H9 (cell line): ENCODE data around the gene FAM13A. TPM values are rescaled to one million over a fixed set of nuclear protein-coding genes. Genes with fewer than 3 reads are reported as not detected.

ENCODE experiments used
- DNase-seq: peaks from one replicate; pipeline ENCODE4 v3.0.0-alpha.2; 2017
- H2AFZ ChIP-seq: one replicate; pipeline ENCODE4 v1.6.1; 2013; ENCODE audit warnings: mild to moderate bottlenecking, low read length, control low read depth, moderate library complexity
- H2AK5ac ChIP-seq: 2 replicates; pipeline ENCODE4 v1.6.1; 2013; ENCODE audit warnings: low read length, control low read depth, mixed read lengths; ENCODE audit not compliant: insufficient read length
- H2BK120ac ChIP-seq: one replicate; pipeline ENCODE4 v1.6.1; 2013; ENCODE audit warnings: low read depth, mild to moderate bottlenecking, low read length, control low read depth, inconsistent platforms; ENCODE audit not compliant: poor library complexity, severe bottlenecking
- H2BK12ac ChIP-seq: 2 replicates; pipeline ENCODE4 v1.6.1; 2013; ENCODE audit warnings: low read length, control low read depth, mixed read lengths, low read depth; ENCODE audit not compliant: insufficient read length
- H2BK15ac ChIP-seq: 2 replicates; pipeline ENCODE4 v1.6.1; 2013; ENCODE audit warnings: low read depth, low read length, control low read depth
- H2BK20ac ChIP-seq: one replicate; pipeline ENCODE4 v1.6.1; 2013; ENCODE audit warnings: low read depth, mild to moderate bottlenecking, low read length, control low read depth, inconsistent platforms; ENCODE audit not compliant: poor library complexity, severe bottlenecking
- H2BK5ac ChIP-seq: 2 replicates; pipeline ENCODE4 v1.6.1; 2013; ENCODE audit warnings: low read length, control low read depth, mixed read lengths; ENCODE audit not compliant: insufficient read length
- H3K14ac ChIP-seq: 2 replicates; pipeline ENCODE4 v1.6.1; 2013; ENCODE audit warnings: low read length, control low read depth; ENCODE audit not compliant: insufficient read depth
- H3K18ac ChIP-seq: 2 replicates; pipeline ENCODE4 v1.6.1; 2013; ENCODE audit warnings: low read depth, mild to moderate bottlenecking, mixed read lengths, low read length, control low read depth; ENCODE audit not compliant: insufficient read length
- H3K23ac ChIP-seq: 2 replicates; pipeline ENCODE4 v1.6.1; 2013; ENCODE audit warnings: low read length, control low read depth, mixed read lengths, low read depth; ENCODE audit not compliant: insufficient read length
- H3K23me2 ChIP-seq: 2 replicates; pipeline ENCODE4 v1.6.1; 2013; ENCODE audit warnings: low read depth, mild to moderate bottlenecking, mixed read lengths, low read length, control low read depth; ENCODE audit not compliant: insufficient read length, poor library complexity, severe bottlenecking
- H3K27ac ChIP-seq: 2 replicates; pipeline ENCODE4 v1.5.1; 2013; ENCODE audit warnings: low read length, control low read depth, mixed read lengths, low read depth; ENCODE audit not compliant: insufficient read length
- H3K27me3 ChIP-seq: 2 replicates; pipeline ENCODE4 v1.6.1; 2013; ENCODE audit warnings: low read length, control low read depth, inconsistent platforms; ENCODE audit not compliant: insufficient read depth
- H3K4ac ChIP-seq: 2 replicates; pipeline ENCODE4 v1.6.1; 2013; ENCODE audit warnings: low read depth, mild to moderate bottlenecking, control low read depth, inconsistent platforms, low read length, moderate library complexity
- H3K4me1 ChIP-seq: 2 replicates; pipeline ENCODE4 v1.6.1; 2013; ENCODE audit warnings: low read length, control low read depth, inconsistent platforms; ENCODE audit not compliant: insufficient read depth
- H3K4me2 ChIP-seq: 2 replicates; pipeline ENCODE4 v1.6.1; 2013; ENCODE audit warnings: low read length, control low read depth, mixed read lengths; ENCODE audit not compliant: insufficient read length, insufficient read depth
- H3K56ac ChIP-seq: 2 replicates; pipeline ENCODE4 v1.6.1; 2013; ENCODE audit warnings: low read depth, mild to moderate bottlenecking, mixed read lengths, low read length, control low read depth; ENCODE audit not compliant: insufficient read length
- H3K79me1 ChIP-seq: 2 replicates; pipeline ENCODE4 v1.6.1; 2013; ENCODE audit warnings: low read depth, mild to moderate bottlenecking, moderate library complexity, low read length, control low read depth, inconsistent platforms; ENCODE audit not compliant: insufficient read depth, poor library complexity, severe bottlenecking
- H3K79me2 ChIP-seq: 2 replicates; pipeline ENCODE4 v1.6.1; 2013; ENCODE audit warnings: low read length, control low read depth, inconsistent platforms; ENCODE audit not compliant: insufficient read depth
- H3K9ac ChIP-seq: 2 replicates; pipeline ENCODE4 v1.6.1; 2013; ENCODE audit warnings: low read length, control low read depth, mixed read lengths; ENCODE audit not compliant: insufficient read length; ENCODE audit errors: extremely low read depth
- H3K9me3 ChIP-seq: one replicate; pipeline ENCODE4 v1.6.1; 2013; ENCODE audit warnings: low read depth, low read length, inconsistent platforms; ENCODE audit not compliant: control insufficient read depth
- H3T11ph ChIP-seq: one replicate; pipeline ENCODE4 v1.6.1; 2013; ENCODE audit warnings: mild to moderate bottlenecking, low read length, control low read depth, inconsistent platforms
- H4K20me1 ChIP-seq: one replicate; pipeline ENCODE4 v1.6.1; 2013; ENCODE audit not compliant: control insufficient read depth, insufficient read length, insufficient read depth
- H4K5ac ChIP-seq: 2 replicates; pipeline ENCODE4 v1.6.1; 2013; ENCODE audit warnings: low read depth, mild to moderate bottlenecking, mixed read lengths, low read length, control low read depth; ENCODE audit not compliant: insufficient read length
- H4K8ac ChIP-seq: replicated peaks from 2 replicates; pipeline ENCODE4 v1.6.1; 2013; ENCODE audit warnings: low read length, control low read depth, mixed read lengths, low read depth; ENCODE audit not compliant: insufficient read length
- H4K91ac ChIP-seq: 2 replicates; pipeline ENCODE4 v1.6.1; 2013; ENCODE audit warnings: low read depth, mild to moderate bottlenecking, moderate library complexity, mixed read lengths, low read length, control low read depth; ENCODE audit not compliant: insufficient read length
- H3K27ac Mint-ChIP-seq, 3 experiments: 2 replicates in 2 of 3; 3 replicates in 1 of 3; pipeline ENCODE4 v1.8.0; 2020 to 2021; ENCODE audit warnings: mixed read lengths in 3 of 3, mild to moderate bottlenecking in 1 of 3, moderate library complexity in 1 of 3
- H3K27me3 Mint-ChIP-seq: 2 replicates; pipeline ENCODE4 v1.8.0; 2021; ENCODE audit warnings: low read depth, mild to moderate bottlenecking, moderate library complexity, mixed read lengths
- H3K36me3 Mint-ChIP-seq, 3 experiments: 2 replicates in 2 of 3; 3 replicates in 1 of 3; pipeline ENCODE4 v1.8.0; 2020 to 2021; ENCODE audit warnings: low read depth in 3 of 3, mixed read lengths in 3 of 3; ENCODE audit not compliant: insufficient read depth in 1 of 3
- H3K4me1 Mint-ChIP-seq, 2 experiments: 2 replicates each; pipeline ENCODE4 v1.8.0; 2020; ENCODE audit warnings: mixed read lengths in 2 of 2
- H3K4me3 Mint-ChIP-seq, 2 experiments: 2 replicates in 1 of 2; 3 replicates in 1 of 2; pipeline ENCODE4 v1.8.0; 2020 to 2021; ENCODE audit warnings: mild to moderate bottlenecking in 2 of 2, mixed read lengths in 2 of 2, moderate library complexity in 1 of 2
- H3K9me3 Mint-ChIP-seq, 2 experiments: 2 replicates in 1 of 2; 3 replicates in 1 of 2; pipeline ENCODE4 v1.8.0; 2020; ENCODE audit warnings: mild to moderate bottlenecking in 2 of 2, mixed read lengths in 2 of 2, moderate library complexity in 1 of 2
- CTCF ChIP-seq: fragments of 200-600 bp; sonication (generic); conservative IDR thresholded peaks from 3 replicates; pipeline ENCODE4 v1.8.0; 2021; ENCODE audit warnings: antibody characterized with exemption, mild to moderate bottlenecking
- WGBS: extraction: QIAGEN DNeasy Blood & Tissue Kit; methylation state at CpG from one replicate; pipeline ENCODE4 v1.1.7; 2013; ENCODE audit warnings: missing lambda C conversion rate, low lambda C conversion rate, mixed read lengths; ENCODE audit not compliant: insufficient read length; ENCODE audit errors: extremely low coverage; 5-methylcytosine and 5-hydroxymethylcytosine counted together
- total RNA-seq: library from RNA; stranded (reverse); gene quantifications from 2 replicates; pipeline ENCODE4 v1.2.1, GENCODE V29; 2021

The FAM13A gene
- total RNA-seq, 1 experiment from 2014 or later, result 12.7 TPM

- Histone ChIP-seq H3K79me1 (no peaks in the 10 kb centered on the region), H2AFZ (no peak overlapping the region), H3K23me2 (no peaks in the 10 kb centered on the region), H3K56ac (no peak overlapping the region), H3K4me2 (no peak overlapping the region), H3K18ac (no peak overlapping the region), H4K91ac (no peak overlapping the region), H2BK20ac (no peak overlapping the region), H3T11ph (no peak overlapping the region), H3K14ac (no peak overlapping the region), H2BK120ac (no peak overlapping the region), H4K8ac (no peak overlapping the region), H3K4ac (no peak overlapping the region), H4K20me1 (no peaks in the 10 kb centered on the region), H3K79me2 (no peaks in the 10 kb centered on the region), H2BK15ac (no peak overlapping the region), H3K27ac (no peak overlapping the region), H3K9ac (no peak overlapping the region), H3K27me3 (no peaks in the 10 kb centered on the region), H3K23ac (no peak overlapping the region), H3K4me1 (no peaks in the 10 kb centered on the region), H4K5ac (no peak overlapping the region), H2BK12ac (no peak overlapping the region), H2AK5ac (no peak overlapping the region), H3K9me3 (no peaks in the 10 kb centered on the region), H2BK5ac (no peak overlapping the region)
- Mint-ChIP-seq H3K27ac (peak overlapping the region in 2 of 3 experiments; percentile 13 to 86; a peak in 1 of 7 replicates), H3K4me1 (peaks cover 3 to 12% of the 10 kb centered on the region in 2 experiments; a peak in 3 of 4 replicates), H3K27me3 (no peaks in the 10 kb centered on the region), H3K9me3 (no peaks in the 10 kb centered on the region), H3K36me3 (peaks cover 21 to 35% (median 31%) of the 10 kb centered on the region in 3 experiments; a peak in 6 of 7 replicates), H3K4me3 (no peak overlapping the region)
- no peak for TF ChIP-seq CTCF
- no CpG with 5 or more reads among the region's 7 CpGs for WGBS
- no peak for DNase-seq
Observed at GRCh38 chr4:88747351-88747750, 309.6 kb downstream of the FAM13A start.
